HepG2 (cell line): Measurements from ENCODE around the gene RPL39. TPM values are rescaled to one million over a fixed set of nuclear protein-coding genes. Genes with fewer than 3 reads are reported as not detected.
A peak's percentile ranks its signal among the peaks of the same experiment; 100 is the strongest.

Source experiments
- ELF1 ChIP-seq: sonication (generic); formaldehyde crosslinking; IDR thresholded peaks from 2 replicates; pipeline ENCODE4 v1.4.0; 2020; ENCODE audit warnings: missing genetic modification reagents
- ETV6 ChIP-seq: sonication (generic); formaldehyde crosslinking; conservative IDR thresholded peaks from 2 replicates; pipeline ENCODE4 v1.4.0; 2020; ENCODE audit warnings: missing genetic modification reagents
- GTF3A ChIP-seq: sonication (generic); formaldehyde crosslinking; conservative IDR thresholded peaks from 2 replicates; pipeline ENCODE4 v1.4.0; 2020; ENCODE audit warnings: mild to moderate bottlenecking, missing genetic modification reagents
- IKZF4 ChIP-seq: sonication (generic); formaldehyde crosslinking; IDR thresholded peaks from 2 replicates; pipeline ENCODE4 v1.5.1; 2020; ENCODE audit warnings: borderline replicate concordance, mild to moderate bottlenecking, low read depth, missing genetic modification reagents; ENCODE audit errors: not compliant biosample characterization
- NFE2L2 ChIP-seq: fragments of 150-350 bp; IDR thresholded peaks from 2 replicates; pipeline ENCODE4 v1.6.1; 2014; ENCODE audit warnings: low read length
- PCBP1 ChIP-seq: fragments of 200-400 bp; formaldehyde crosslinking; IDR thresholded peaks from 2 replicates; pipeline ENCODE4 v1.6.1; 2017; ENCODE audit warnings: mild to moderate bottlenecking, low read depth, low read length, borderline replicate concordance
- RARG ChIP-seq: sonication (generic); formaldehyde crosslinking; IDR thresholded peaks from 2 replicates; pipeline ENCODE4 v1.4.0; 2020; ENCODE audit warnings: low read depth, mild to moderate bottlenecking, missing genetic modification reagents
- SAFB2 ChIP-seq: sonication (generic); formaldehyde crosslinking; IDR thresholded peaks from 2 replicates; pipeline ENCODE4 v1.5.1; 2020; ENCODE audit warnings: missing genetic modification reagents, low read depth, mild to moderate bottlenecking, borderline replicate concordance
- ZNF263 ChIP-seq: sonication (generic); formaldehyde crosslinking; IDR thresholded peaks from 2 replicates; pipeline ENCODE4 v1.4.0; 2020; ENCODE audit warnings: missing genetic modification reagents
- ZNF607 ChIP-seq: sonication (generic); formaldehyde crosslinking; IDR thresholded peaks from 2 replicates; pipeline ENCODE4 v1.5.1; 2020; ENCODE audit warnings: missing genetic modification reagents, mild to moderate bottlenecking, borderline replicate concordance
- polyA plus RNA-seq, 8 experiments: library from polyadenylated mRNA; depleted of rRNA in 3 of 8; stranded (reverse) in 7 of 8; unstranded in 1 of 8; fragments of >200 nt; fragmentation: Illumina TruSeq in 4 of 8; extraction: Trizol in 4 of 8; gene quantifications; 2 replicates each; pipeline versions ENCODE4 v1.2.1 to v1.2.3, GENCODE V29; 2011 to 2016; ENCODE audit warnings: low read depth in 4 of 8, missing spikeins in 1 of 8, mixed read lengths in 1 of 8; ENCODE audit not compliant: insufficient read depth in 1 of 8
- total RNA-seq, 5 experiments: library from RNA; depleted of rRNA; stranded (reverse); fragments of >200 nt; fragmentation: Illumina TruSeq; extraction: Trizol; gene quantifications; 2 replicates each; pipeline ENCODE4 v1.2.3, GENCODE V29; 2016; ENCODE audit warnings: low read depth in 1 of 5
- TF ChIP-seq, protein P1 (sequence below): sonication (generic); formaldehyde crosslinking; IDR thresholded peaks from 2 replicates; pipeline ENCODE4 v1.4.0; 2020; ENCODE audit warnings: mild to moderate bottlenecking, missing genetic modification reagents
- TF ChIP-seq, protein P2 (sequence below): sonication (generic); formaldehyde crosslinking; IDR thresholded peaks from 2 replicates; pipeline ENCODE4 v1.8.0; 2022; ENCODE audit warnings: mild to moderate bottlenecking, missing genetic modification reagents, moderate library complexity
- TF ChIP-seq, protein P3 (sequence below): sonication (generic); formaldehyde crosslinking; IDR thresholded peaks from 2 replicates; pipeline ENCODE4 v1.8.0; 2022; ENCODE audit warnings: missing genetic modification reagents, low read depth, mild to moderate bottlenecking, borderline replicate concordance
- TF ChIP-seq, protein P4 (sequence below): sonication (generic); formaldehyde crosslinking; conservative IDR thresholded peaks from 2 replicates; pipeline ENCODE4 v1.8.0; 2022; ENCODE audit warnings: mild to moderate bottlenecking, moderate library complexity, missing genetic modification reagents

The RPL39 gene
- total and polyA plus RNA-seq, 2 of the 13 experiments (the other 11 are each of a cell fraction or from before 2014, with no cell fraction given), result 2,312 to 3,547 TPM

DNA sequence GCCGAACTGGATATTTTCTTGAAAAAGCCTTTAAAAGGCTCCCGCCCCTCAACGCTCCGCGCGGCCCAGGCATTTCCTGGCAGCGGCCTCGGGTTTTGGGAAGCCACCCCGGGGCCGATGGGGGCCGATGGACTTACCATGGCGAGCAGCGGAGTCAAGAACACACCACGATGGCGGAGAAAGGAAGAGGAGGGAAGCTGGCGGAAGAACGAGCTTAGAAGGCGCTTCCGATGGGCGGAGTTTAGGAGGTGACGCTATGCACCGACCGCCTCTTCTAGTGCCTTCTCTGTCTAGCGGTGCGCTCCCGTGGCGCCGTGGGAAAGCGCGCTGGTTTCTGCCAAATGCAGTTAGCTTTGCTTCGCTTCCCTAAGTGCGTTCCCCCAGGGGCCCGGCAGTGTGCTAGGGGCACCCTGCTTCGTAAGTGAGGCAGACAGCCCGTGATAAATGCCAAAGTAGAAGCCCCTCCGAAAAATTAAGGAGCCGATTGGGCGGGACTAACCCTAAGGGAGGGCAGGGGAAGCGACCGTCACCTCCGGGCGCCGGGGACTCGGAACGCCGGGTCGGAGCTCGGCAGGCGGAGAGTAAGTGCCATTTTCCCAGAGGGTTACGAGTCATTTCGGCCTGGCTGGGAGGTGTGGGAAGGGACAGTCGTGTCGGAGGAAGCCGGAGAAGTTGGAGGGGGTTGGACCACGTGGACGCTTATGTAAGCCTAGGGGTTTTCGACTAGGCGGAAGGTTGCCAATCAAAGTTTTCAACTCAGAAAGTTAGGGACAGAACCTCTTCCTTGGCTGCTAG, at the start of gene RPL39 (continued):
- TF ChIP-seq IKZF4 (CRISPR knock-in tag) (no peak), ELF1 (CRISPR knock-in tag) (peak; percentile 69; the same call in 1 of the 2 replicates), GTF3A (CRISPR knock-in tag) (no peak), ETV6 (no peak), ZNF263 (CRISPR knock-in tag) (no peak), ZNF607 (CRISPR knock-in tag) (no peak; the same call in 1 of the 2 replicates), NFE2L2 (no peak), PCBP1 (no peak), RARG (CRISPR knock-in tag) (no peak), SAFB2 (no peak)
- TF ChIP-seq, protein P1, sequence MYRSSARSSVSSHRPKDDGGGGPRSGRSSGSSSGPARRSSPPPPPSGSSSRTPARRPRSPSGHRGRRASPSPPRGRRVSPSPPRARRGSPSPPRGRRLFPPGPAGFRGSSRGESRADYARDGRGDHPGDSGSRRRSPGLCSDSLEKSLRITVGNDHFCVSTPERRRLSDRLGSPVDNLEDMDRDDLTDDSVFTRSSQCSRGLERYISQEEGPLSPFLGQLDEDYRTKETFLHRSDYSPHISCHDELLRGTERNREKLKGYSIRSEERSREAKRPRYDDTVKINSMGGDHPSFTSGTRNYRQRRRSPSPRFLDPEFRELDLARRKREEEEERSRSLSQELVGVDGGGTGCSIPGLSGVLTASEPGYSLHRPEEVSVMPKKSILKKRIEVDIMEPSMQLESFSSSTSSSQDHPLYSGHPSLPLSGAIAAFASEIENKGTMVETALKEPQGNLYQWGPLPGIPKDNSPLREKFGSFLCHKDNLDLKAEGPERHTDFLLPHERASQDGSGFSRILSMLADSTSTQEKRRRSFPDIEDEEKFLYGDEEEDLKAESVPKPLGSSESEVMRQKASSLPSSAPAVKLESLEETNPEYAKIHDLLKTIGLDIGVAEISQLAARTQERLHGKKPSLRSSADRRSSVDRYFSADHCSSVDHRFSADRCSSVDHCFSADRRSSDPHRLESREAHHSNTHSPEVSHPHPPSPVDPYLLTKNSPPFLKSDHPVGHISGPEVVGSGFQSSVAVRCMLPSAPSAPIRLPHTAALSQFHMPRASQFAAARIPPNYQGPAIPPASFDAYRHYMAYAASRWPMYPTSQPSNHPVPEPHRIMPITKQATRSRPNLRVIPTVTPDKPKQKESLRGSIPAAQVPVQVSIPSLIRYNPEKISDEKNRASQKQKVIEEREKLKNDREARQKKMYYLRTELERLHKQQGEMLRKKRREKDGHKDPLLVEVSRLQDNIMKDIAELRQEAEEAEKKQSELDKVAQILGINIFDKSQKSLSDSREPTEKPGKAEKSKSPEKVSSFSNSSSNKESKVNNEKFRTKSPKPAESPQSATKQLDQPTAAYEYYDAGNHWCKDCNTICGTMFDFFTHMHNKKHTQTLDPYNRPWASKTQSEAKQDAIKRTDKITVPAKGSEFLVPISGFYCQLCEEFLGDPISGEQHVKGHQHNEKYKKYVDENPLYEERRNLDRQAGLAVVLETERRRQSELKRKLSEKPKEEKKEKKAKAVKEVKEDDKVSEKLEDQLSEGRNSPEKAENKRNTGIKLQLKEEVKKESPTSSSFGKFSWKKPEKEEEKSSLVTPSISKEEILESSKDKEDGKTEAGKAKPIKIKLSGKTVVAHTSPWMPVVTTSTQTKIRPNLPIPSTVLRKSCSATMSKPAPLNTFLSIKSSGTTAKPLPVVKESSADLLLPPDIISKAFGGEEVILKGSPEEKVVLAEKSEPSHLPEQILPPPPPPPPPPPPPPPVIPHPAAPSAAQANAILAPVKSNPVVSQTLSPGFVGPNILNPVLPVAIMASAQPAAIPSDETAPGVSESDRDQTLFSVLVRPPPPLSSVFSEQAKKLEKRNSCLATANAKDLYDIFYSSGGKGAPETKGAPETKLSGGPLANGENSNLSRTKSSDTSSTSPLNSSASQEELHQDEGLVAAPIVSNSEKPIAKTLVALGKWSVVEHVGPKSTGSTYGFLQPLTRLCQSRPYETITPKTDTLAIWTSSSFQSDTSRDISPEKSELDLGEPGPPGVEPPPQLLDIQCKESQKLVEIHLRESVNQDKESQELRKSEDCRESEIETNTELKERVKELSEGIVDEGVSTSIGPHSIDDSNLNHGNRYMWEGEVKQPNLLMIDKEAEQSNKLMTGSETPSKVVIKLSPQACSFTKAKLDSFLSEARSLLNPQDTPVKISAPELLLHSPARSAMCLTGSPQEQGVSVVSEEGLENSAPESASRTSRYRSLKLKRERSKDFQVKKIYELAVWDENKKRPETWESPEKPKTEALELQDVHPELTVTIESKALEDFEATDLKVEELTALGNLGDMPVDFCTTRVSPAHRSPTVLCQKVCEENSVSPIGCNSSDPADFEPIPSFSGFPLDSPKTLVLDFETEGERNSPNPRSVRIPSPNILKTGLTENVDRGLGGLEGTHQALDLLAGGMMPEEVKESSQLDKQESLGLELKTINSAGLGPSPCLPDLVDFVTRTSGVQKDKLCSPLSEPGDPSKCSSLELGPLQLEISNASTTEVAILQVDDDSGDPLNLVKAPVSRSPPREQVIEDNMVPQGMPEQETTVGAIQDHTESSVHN (CRISPR knock-in tag), result no peak
- TF ChIP-seq, protein P2, sequence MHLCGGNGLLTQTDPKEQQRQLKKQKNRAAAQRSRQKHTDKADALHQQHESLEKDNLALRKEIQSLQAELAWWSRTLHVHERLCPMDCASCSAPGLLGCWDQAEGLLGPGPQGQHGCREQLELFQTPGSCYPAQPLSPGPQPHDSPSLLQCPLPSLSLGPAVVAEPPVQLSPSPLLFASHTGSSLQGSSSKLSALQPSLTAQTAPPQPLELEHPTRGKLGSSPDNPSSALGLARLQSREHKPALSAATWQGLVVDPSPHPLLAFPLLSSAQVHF (CRISPR knock-in tag), result no peak
- TF ChIP-seq, protein P3, sequence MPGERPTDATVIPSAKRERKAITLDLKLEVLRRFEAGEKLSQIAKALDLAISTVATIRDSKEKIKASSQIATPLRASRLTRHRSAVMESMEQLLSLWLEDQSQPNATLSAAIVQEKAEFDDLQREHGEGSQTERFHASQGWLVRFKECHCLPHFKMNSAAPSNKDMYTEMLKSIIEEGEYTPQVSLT, result no peak
- TF ChIP-seq, protein P4, sequence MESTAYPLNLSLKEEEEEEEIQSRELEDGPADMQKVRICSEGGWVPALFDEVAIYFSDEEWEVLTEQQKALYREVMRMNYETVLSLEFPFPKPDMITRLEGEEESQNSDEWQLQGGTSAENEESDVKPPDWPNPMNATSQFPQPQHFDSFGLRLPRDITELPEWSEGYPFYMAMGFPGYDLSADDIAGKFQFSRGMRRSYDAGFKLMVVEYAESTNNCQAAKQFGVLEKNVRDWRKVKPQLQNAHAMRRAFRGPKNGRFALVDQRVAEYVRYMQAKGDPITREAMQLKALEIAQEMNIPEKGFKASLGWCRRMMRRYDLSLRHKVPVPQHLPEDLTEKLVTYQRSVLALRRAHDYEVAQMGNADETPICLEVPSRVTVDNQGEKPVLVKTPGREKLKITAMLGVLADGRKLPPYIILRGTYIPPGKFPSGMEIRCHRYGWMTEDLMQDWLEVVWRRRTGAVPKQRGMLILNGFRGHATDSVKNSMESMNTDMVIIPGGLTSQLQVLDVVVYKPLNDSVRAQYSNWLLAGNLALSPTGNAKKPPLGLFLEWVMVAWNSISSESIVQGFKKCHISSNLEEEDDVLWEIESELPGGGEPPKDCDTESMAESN (CRISPR knock-in tag), result no peak
